NCI-H2227 (cell line): ENCODE results near the gene PARPBP.
"Not testable (repeated sequence)": the region's sequence is repeated elsewhere in the genome, so short reads cannot be mapped to it uniquely, and the experiment has no call there.

Source experiments
- DNase-seq: peaks from one replicate; lab custom pipeline; 2025; ENCODE audit not compliant: unreplicated experiment; lab: John Stamatoyannopoulos, UW

The PARPBP gene, protein sequence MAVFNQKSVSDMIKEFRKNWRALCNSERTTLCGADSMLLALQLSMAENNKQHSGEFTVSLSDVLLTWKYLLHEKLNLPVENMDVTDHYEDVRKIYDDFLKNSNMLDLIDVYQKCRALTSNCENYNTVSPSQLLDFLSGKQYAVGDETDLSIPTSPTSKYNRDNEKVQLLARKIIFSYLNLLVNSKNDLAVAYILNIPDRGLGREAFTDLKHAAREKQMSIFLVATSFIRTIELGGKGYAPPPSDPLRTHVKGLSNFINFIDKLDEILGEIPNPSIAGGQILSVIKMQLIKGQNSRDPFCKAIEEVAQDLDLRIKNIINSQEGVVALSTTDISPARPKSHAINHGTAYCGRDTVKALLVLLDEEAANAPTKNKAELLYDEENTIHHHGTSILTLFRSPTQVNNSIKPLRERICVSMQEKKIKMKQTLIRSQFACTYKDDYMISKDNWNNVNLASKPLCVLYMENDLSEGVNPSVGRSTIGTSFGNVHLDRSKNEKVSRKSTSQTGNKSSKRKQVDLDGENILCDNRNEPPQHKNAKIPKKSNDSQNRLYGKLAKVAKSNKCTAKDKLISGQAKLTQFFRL

GRCh38 chr12:102119674-102120563, at the start of gene PARPBP, which contains the start of gene NUP37:
Gene PARPBP (plus strand): TSS chr12:102120183. CDS start chr12:102123889, 3,706 bp downstream.
Gene NUP37 (minus strand): TSS chr12:102120114. CDS start chr12:102118518, 1,596 bp downstream.
- DNase-seq, result peak; percentile 94

DNA sequence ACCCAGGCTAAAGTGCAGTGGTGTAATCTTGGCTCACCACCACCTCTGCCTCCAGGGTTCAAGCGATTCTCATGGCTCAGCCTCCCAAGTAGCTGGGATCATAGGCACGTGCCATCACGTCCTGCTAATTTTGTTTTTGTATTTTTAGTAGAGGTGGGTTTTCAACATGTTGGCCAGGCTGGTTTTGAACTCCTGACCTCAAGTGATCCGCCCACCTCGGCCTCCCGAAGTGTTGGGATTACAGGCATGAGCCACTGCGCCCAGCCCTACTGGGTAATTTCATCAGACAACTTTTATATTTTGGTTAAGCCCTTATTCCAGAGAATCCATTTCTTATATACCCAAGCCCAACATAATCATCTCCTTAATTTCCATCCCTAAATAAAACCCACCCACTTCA, 47.9 kb upstream of the PARPBP start:
- DNase-seq, result not testable (repeated sequence)

DNA sequence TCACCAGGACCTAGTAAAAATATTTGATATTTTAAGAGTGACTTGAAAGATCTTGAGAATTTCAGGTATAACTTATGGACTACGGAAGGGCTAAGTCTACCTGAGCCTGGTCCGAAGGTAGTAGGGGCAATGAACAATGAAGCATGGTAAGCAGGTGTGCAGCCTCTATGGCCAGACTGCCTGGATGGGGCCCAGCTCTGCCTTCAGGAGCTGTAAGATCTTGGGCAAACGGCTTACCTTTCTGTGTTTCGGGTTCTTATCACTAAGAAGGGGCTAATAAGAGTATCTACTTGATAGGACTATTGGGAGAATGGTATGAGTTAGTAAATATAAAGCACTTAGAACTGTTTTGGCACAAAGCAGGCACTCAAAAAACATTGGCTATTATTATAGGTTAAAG, 39.1 kb upstream of the PARPBP start:
- DNase-seq, result no peak

DNA sequence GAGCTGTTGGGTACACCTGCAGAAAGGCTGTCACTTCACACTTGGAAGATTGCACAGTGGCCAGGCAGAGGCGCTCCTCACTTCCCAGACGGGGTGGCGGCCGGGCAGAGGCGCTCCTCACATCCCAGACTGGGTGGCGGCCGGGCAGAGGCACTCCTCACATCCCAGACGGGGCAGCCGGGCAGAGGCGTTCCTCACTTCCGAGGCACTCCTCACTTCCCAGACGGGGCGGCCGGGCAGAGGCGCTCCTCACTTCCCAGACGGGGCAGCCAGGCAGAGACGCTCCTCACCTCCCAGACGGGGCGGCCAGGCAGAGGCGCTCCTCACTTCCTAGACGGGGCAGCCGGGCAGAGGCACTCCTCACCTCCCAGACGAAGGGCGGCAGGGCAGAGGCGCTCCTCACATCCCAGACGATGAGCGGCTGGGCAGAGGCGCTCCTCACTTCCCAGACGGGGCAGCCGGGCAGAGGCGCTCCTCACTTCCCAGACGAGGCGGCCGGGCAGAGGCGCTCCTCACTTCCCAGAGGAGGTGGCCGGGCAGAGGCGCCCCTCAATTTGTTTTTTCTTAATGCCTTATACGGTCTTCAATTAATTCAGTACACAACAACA, 30.7 kb upstream of the PARPBP start:
- not testable (repeated sequence) for DNase-seq

DNA sequence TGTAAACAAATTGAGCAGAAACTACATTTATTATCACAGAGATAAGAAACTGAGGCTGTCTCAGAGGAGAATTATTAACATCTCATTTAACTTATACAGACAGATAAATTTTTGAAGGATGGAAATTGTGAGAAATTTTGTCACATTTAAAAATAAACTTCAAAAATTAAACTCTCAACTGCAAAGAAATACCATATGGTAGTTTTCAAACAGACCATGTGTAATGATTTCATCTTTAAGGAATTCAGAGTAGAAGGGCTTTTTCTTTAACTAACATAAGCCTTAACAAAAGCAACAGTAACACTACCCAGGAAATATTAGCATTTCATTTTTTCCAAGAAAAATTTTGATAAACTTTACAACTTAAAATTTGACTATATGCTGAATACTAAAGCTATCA, 26.7 kb upstream of the PARPBP start:
- no peak for DNase-seq

GRCh38 chr12:102095677-102096263, 24.2 kb upstream of the PARPBP start:
- peak; percentile 23 for DNase-seq

DNA sequence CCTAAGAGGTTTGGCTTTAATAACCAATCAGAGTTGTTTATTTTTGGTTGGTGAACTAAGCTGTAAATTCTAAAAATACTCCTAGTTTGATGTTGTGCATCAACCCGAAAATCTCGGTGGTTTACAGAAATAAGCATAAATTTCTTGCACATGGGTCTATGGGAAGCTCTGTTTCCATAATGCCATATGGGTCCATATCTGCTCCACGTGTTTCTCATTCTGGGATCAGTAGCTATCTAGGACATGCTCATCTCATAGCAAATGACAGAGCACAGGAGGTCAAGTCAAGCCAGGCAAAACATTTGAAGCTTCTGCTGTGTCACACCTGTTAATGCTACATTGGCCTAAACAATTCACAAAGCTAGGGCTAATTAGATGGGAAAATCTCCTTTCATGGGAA, 23.1 kb upstream of the PARPBP start:
- DNase-seq, result no peak

DNA sequence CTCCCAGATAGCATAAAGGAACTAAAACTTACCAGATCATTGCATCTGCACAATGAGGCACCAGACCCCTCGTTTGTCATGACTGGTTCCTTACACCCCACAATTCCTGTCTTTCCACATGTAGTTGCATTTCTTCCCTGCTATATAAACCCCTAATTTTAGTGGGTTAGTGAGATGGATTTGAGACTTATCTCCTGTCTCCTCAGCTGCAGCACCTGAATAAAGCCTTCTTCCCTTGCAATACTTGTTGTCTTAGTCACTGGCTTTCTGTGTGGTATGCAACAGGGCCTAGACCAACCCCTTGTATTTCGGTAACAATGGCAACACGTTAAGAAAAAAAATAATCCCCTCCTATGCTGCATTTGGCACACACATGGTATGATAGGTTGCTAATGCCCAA, 13.1 kb upstream of the PARPBP start:
- DNase-seq, result no peak

GRCh38 chr12:102107970-102108369, 12.0 kb upstream of the PARPBP start:
- no peak for DNase-seq

DNA sequence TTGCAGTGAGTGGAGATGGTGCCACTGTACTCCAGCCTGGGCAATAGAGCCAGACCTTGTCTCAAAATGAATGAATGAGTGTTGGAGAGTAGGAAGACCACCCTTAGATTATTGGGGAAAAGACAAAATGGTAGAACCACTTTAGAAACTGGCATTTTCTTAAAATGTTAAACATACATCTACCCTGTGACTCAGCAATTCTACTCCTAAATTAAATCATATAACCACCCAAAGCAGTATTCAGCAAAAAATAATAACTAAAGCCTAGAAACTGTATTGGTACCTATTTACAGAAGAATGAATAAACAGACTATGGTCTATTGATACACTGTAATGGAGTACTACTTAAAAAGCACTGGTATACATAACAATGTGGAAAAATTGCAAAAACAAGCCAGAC, 9.2 kb upstream of the PARPBP start:
- no peak for DNase-seq

- no peak for DNase-seq
Measured at GRCh38 chr12:102114212-102114611, 5.8 kb upstream of the PARPBP start.

DNA sequence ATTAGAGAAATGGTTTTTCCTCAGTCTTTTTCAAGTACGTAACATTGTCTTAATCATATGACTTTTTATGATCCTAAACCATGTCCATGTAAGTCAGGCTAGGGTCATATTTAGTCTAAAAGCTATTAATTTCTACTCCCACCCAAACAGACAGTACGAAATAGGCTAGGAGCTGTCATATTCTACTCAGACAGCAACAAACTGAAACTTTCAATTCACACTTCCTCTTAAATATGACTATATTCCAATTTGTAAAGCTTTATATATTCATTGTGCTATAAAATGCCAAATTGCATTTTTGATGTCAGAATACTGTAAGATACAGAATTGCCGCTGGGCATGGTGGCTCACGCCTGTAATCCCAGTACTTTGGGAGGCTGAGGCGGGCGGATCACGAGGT, 3.6 kb upstream of the PARPBP start:
- DNase-seq, result no peak

DNA sequence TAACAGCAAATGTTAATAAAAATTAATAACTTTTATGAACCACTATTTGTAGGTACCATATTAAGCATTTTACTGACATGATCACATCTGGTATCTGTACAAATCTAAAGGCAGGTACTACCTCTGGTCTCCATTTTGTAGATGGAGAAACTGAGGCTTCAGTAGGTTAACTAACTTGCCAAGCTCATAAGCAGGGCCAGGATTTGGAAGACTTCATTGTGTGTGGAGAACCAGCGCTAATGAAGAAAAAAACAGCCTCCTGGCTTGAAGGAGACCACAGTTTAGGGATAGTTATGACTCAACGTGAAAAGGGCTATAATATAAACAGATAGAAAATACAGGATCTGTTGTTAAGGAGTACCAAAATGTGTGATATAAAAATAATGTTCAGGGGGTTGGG, 1.1 kb upstream of the PARPBP start:
- no peak for DNase-seq

- DNase-seq, result no peak
Measured at GRCh38 chr12:102120564-102120873, 536 bp downstream of the PARPBP start.

- peak; percentile 31 for DNase-seq
Measured at GRCh38 chr12:102120886-102121285, 903 bp downstream of the PARPBP start.

GRCh38 chr12:102121328-102121727, 1.3 kb downstream of the PARPBP start:
- DNase-seq, result not testable (repeated sequence)

- DNase-seq, result not testable (repeated sequence)
Measured at GRCh38 chr12:102130720-102131119, 10.7 kb downstream of the PARPBP start.

GRCh38 chr12:102131442-102131841, 11.5 kb downstream of the PARPBP start:
- DNase-seq, result not testable (repeated sequence)

DNA sequence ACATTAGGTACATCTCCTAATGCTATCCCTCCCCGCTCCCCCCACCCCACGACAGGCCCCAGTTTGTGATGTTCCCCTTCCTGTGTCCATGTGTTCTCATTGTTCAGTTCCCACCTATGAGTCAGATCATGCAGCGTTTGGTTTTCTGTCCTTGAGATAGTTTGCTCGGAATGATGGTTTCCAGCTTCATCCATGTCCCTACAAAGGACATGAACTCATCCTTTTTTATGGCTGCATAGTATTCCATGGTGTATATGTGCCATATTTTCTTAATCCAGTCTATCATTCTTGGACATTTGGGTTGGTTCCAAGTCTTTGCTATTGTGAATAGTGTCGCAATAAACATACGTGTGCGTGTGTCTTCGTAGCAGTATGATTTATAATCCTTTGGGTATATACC, 17.6 kb downstream of the PARPBP start:
- not testable (repeated sequence) for DNase-seq

DNA sequence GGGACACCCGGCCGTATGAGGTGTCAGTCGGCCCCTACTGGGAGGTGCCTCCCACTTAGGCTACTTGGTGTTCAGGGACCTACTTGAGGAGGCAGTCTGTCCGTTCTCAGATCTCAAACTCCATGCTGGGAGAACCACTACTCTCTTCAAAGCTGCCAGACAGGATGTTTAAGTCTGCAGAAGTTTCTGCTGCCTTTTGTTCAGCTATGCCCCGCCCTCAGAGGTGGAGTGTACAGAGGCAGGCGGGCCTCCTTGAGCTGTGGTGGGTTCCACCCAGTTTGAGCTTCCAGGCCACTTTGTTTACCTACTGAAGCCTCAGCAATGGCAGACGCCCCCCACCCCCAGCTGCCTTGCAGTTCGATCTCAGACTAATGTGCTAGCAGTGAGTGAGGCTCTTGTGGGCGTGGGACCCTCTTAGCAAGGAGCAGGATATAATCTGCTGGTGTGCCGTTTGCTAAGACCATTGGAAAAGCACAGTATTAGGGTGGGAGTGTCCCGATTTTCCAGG, 22.9 kb downstream of the PARPBP start:
- DNase-seq, result not testable (repeated sequence)

- DNase-seq, result no peak
Measured at GRCh38 chr12:102144221-102144620, 24.2 kb downstream of the PARPBP start.
